HG03045 (cell line): Measurements from ENCODE around the gene THAP9.
"Not testable (repeated sequence)": the region's sequence is repeated elsewhere in the genome, so short reads cannot be mapped to it uniquely, and the experiment has no call there.

Source experiments
- ATAC-seq: cut with Tn5 transposase; IDR thresholded peaks from one replicate; pipeline ENCODE4 v1.9.1; 2021; ENCODE audit warnings: mild to moderate bottlenecking, moderate library complexity; ENCODE audit not compliant: unreplicated experiment

The THAP9 gene, protein sequence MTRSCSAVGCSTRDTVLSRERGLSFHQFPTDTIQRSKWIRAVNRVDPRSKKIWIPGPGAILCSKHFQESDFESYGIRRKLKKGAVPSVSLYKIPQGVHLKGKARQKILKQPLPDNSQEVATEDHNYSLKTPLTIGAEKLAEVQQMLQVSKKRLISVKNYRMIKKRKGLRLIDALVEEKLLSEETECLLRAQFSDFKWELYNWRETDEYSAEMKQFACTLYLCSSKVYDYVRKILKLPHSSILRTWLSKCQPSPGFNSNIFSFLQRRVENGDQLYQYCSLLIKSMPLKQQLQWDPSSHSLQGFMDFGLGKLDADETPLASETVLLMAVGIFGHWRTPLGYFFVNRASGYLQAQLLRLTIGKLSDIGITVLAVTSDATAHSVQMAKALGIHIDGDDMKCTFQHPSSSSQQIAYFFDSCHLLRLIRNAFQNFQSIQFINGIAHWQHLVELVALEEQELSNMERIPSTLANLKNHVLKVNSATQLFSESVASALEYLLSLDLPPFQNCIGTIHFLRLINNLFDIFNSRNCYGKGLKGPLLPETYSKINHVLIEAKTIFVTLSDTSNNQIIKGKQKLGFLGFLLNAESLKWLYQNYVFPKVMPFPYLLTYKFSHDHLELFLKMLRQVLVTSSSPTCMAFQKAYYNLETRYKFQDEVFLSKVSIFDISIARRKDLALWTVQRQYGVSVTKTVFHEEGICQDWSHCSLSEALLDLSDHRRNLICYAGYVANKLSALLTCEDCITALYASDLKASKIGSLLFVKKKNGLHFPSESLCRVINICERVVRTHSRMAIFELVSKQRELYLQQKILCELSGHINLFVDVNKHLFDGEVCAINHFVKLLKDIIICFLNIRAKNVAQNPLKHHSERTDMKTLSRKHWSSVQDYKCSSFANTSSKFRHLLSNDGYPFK

GRCh38 chr4:82900411-82901182, at the start of gene THAP9:
Gene THAP9 (plus strand): TSS chr4:82900735. CDS start chr4:82900803, 68 bp downstream.
- peak; percentile 96 for ATAC-seq

DNA sequence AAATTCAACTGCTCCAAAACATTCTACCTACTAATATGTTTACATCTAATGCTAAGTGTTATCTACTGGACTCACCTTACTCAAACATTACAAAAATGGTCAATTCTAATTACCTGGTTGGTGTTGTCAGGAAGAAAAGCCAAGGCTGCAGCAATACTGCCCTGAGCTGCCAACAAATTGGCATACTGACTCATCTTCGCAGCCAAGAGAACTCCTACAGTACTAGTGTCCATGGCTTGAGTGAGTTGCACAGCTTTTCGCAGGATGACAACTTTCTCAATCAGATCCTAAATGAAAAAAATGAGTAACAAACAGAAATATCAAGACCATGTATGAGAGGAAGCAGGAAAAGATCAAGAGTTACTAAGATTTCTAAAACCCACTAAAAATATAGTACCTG, 49.2 kb upstream of the THAP9 start:
- ATAC-seq: no peak

- ATAC-seq: no peak
Measured at GRCh38 chr4:82851885-82852750, 48.4 kb upstream of the THAP9 start.

DNA sequence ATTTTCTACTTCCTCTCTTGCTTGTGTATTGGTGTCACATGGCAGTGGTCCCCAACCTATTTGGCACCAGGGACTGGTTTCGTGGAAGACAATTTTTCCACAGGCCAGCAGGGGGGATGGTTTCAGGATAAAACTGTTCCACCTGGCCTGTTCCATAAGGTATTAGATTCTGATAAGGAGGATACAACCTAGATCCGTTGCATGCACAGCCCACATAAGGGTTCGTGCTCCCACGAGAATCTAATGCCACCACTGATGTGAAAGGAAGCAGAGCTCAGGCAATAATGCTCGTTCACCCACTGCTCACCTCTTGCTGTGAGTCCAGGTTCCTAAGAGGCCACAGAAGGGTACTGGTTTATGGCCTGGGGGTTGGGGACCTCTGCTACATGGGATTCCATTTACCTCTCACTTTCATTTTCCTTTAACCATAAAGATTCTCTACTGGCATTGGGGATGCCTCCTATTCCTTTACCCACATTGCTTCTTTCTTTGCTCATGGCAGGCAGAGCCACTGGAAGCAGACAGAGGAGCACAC, 47.7 kb upstream of the THAP9 start:
- ATAC-seq: no peak

DNA sequence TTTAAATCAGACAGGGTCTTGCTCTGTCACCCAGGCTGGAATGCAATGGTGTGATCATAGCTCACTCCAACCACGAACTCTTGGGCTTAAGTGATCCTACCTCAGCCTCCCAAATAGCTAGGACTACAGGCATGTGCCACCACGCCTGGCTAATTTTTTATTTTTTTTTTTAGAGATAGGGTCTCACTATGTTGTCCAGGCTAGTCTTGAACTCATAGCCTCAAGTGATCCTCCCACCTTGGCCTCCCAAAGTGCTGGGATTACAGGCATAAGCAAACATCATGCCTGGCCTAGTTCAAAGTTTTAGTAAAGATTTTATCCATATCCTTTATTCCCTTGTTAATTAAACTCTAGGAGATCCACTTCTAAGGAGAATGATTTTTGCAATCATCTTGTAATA, 40.0 kb upstream of the THAP9 start:
- not testable (repeated sequence) for ATAC-seq

GRCh38 chr4:82861529-82861928, 39.0 kb upstream of the THAP9 start:
- no peak for ATAC-seq

DNA sequence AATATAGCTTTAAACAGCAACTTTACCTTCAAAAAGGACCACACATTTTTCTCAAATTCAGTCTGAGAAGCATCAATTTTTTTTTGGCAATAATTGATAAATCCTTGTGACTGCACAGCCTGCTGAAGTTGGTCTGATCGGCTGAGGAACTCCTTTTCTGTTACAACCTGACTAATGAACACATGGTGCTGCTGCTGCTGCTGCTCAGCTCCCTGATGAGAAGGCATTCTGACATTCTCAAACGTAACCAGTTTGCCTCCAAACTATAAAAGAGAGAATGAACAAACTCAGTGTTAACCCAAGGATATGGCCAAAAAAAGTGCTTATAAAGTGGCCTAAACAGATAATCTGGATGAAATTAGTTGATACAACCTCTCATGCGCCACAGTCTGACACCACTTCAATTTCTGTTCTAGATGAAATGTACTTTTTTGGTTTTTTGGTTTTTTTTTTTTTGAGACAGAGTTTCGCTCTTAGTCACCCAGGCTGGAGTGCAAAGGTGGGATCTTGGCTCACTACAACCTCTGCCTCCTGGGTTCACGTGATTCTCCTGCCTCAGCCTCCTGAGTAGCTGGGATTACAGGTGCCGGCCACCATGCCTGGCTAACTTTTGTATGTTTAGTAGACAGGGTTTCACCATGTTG, 36.1 kb upstream of the THAP9 start:
- ATAC-seq: no peak

- ATAC-seq: no peak
Measured at GRCh38 chr4:82865592-82865991, 34.9 kb upstream of the THAP9 start.

DNA sequence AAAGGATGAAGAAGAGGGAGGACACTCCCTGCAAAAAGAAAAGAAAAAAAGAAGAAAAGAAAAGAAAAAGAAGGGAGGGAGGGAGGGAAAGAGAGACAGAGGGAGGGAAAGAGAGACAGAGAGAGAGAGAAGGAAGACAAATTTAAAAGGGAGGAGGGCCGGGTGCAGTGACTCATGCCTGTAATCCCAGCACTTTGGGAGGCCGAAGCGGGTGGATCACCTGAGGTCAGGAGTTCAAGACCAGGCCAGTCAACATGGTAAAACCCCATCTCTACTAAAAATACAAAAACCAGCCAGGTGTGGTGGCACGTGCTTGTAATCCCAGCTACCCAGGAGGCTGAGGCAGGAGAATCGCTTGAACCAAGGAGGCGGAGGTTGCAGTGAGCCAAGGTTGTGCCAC, 34.5 kb upstream of the THAP9 start:
- ATAC-seq: not testable (repeated sequence)

- ATAC-seq: no peak
Measured at GRCh38 chr4:82866706-82867385, 33.7 kb upstream of the THAP9 start.

- ATAC-seq: no peak
Measured at GRCh38 chr4:82868572-82868971, 32.0 kb upstream of the THAP9 start.

- ATAC-seq: no peak
Measured at GRCh38 chr4:82885410-82885809, 15.1 kb upstream of the THAP9 start.

DNA sequence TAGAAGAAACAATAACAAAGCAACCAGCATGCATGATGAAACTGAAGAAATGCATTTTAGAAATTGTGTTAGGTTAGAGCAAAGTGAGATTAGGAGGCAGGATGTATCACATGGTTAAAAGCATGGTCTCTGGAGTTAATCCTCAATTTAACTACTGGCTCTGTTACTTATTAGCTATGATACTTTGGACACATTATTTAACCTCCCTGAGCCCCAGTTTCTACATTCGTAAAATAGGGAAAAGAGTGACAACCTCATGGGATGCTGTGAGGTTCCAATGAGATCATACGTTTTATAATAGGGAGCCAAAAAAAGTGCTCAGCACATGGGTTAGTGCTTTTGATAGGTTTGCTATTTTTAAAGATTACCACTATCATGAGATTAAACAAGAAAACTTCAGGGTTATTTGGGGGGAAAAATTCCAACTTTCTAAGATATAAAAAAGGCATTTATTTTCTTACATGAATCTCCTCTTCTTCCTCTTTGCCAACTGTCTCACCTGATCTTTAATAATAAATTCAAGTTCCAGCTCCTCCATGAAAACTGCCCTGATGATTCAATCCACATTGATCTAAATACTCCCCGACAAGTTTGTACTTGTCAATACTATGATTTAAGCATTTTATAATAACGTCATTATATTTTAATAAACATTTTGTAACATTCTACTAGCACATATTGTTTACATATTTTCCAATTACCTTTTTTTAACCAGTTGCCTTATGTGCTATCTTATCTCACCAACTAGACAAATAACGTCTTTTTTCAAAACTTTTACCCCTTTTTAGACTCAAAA, 14.2 kb upstream of the THAP9 start:
- no peak for ATAC-seq

DNA sequence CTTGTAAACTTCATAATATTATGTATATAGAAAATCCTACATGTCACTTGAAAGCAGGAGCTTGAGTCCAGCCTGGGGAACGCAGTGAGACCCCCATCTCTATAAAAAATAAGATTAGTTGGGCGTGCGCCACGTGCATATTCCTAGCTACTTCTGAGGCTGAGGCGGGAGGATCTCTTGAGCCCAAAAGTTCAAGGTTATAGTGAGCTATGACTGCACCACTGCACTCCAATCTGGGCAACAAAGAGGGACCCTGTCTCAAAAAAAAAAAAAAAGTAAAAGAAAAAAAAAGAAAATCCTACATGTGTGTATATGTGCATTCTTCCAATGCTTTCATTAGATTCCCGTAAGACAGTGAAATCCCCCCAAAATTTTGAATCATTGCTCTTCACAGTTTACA, 11.2 kb upstream of the THAP9 start:
- no peak for ATAC-seq

DNA sequence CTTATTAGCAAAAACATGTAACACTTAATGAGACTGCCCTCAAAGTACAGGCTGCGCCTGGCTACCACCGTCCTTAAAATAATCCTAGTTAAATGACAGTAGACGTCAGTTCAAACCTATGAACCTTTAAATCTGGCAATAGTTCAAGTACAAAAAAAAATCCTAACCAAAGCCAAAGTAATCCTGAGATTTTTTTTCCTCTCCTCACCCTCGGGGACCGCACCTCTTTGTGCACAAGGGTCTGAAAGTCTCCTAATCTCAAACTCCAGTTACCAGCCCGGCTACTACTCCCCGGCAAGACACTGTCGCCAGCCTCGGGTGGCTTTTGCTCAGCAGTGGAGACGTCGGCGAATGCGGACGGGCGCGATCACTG, 10.0 kb upstream of the THAP9 start:
- ATAC-seq: peak; percentile 0

DNA sequence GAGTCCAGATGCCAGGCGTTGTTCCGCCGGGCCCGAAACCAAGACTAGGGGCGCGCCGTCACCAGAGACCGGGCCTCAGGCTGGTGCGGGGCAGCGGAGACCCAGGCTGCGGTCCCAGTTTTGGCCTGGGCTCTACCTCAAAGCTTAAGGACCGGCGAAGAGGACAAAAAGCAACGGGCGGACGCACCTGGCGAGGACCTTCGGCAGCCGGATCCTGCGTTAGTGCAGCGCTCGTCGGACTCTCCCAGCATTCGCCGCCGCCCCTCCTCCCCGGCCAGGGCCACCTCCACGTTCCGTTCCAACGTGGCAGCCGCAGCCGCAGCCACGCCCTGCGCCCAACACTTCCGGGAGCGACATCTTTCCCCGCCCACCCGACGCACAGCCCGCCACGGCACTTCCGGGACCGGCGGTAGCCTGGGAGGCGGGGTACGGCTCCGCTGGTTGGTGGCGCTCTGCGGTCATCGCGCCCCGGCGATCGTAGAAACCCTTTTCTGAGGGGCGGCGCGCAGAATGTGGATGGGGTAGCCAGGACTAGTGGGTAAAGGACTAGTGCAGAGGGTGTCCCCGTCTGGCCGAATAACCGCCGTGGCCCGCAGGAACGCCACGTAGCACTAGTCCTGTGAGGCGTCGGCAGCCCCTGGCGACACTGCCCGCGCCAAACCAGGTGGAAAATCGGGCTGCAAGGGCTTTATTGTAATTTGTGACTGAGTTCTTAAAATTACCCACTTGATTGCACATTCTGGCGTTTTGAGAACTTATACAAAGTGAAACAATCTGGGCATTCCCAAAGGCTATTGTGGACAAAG, 9.4 kb upstream of the THAP9 start, which contains the start of gene SEC31A:
SEC31A (minus strand) TSS at position 253 of the 806 bp plus-strand sequence. CDS start 9,217 bp downstream, outside the sequence.
- peak; percentile 91 for ATAC-seq
